Vagina (tissue), 2 donors: ENCODE measurements around the gene TMEM183A. TPM values are rescaled to one million over a fixed set of nuclear protein-coding genes. Genes with fewer than 3 reads are reported as not detected.

Source experiments
- DNase-seq, 2 donors: peaks; one replicate each; pipeline ENCODE4 v3.0.0-alpha.2; 2017; ENCODE audit errors: extremely low spot score in 2 of 2
- H3K27ac ChIP-seq: fragments of 200-600 bp; sonication (generic); one replicate; pipeline ENCODE4 v1.5.1; 2019
- H3K27me3 ChIP-seq: fragments of 200-600 bp; sonication (generic); one replicate; pipeline ENCODE4 v1.5.1; 2019
- H3K36me3 ChIP-seq, 2 donors: fragments of 200-600 bp; sonication (generic); one replicate each; pipeline ENCODE4 v1.5.1; 2017 to 2019
- H3K4me1 ChIP-seq: fragments of 200-600 bp; sonication (generic); one replicate; pipeline ENCODE4 v1.5.1; 2019
- H3K4me3 ChIP-seq, 2 donors: fragments of 200-600 bp; sonication (generic); 1 replicate in 1 of 2; 2 replicates in 1 of 2; pipeline ENCODE4 v1.5.1; 2016 to 2019
- H3K9me3 ChIP-seq: fragments of 200-600 bp; sonication (generic); one replicate; pipeline ENCODE4 v1.5.1; 2019
- CTCF ChIP-seq, 3 experiments: fragments of 450-650 bp in 2 of 3; fragments of 200-600 bp in 1 of 3; sonication (generic) in 1 of 3; IDR thresholded peaks; one replicate each; pipeline ENCODE4 v1.5.1; 2017 to 2019; ENCODE audit warnings: antibody characterized with exemption in 3 of 3, mild to moderate bottlenecking in 2 of 3, moderate library complexity in 2 of 3
- POLR2A ChIP-seq, 2 donors: fragments of 450-650 bp; IDR thresholded peaks; one replicate each; pipeline ENCODE4 v1.6.1; 2017; ENCODE audit warnings: antibody characterized with exemption in 2 of 2, mild to moderate bottlenecking in 2 of 2, moderate library complexity in 2 of 2
- POLR2AphosphoS5 ChIP-seq, 2 donors: sonication (generic); formaldehyde crosslinking; IDR thresholded peaks; one replicate each; pipeline ENCODE4 v1.9.0; 2017; ENCODE audit warnings: antibody characterized with exemption in 2 of 2, mild to moderate bottlenecking in 2 of 2, low read depth in 1 of 2; ENCODE audit not compliant: insufficient read depth in 1 of 2
- intact Hi-C: fragments of 100-400 bp; cut with DNase I; formaldehyde crosslinking; loops from one replicate; pipeline ENCODE4 v1.15.1; 2023
- total RNA-seq: library from RNA; depleted of rRNA; stranded (reverse); fragments of >200 nt; gene quantifications from one replicate; pipeline ENCODE4 v1.2.3, GENCODE V29; 2016

TMEM183A gene
- total RNA-seq, 1 donor from 2014 or later: 73.2 TPM

- Histone ChIP-seq H3K36me3 (no peaks in the 10 kb centered on the region), H3K4me3 (no peak overlapping the region), H3K9me3 (no peaks in the 10 kb centered on the region), H3K27ac (no peak overlapping the region), H3K27me3 (no peaks in the 10 kb centered on the region), H3K4me1 (peaks cover 2% of the 10 kb centered on the region)
- intact Hi-C loops: no loop called here
- no peak for DNase-seq
- TF ChIP-seq POLR2AphosphoS5 (IDR thresholded peaks at IDR 0.05; ENCODE audit: insufficient read depth in 1 of 2, low read depth in 1 of 2): no peak
- no peak for TF ChIP-seq CTCF (IDR thresholded peaks at IDR 0.05)
- TF ChIP-seq POLR2A (IDR thresholded peaks at IDR 0.05): no peak
These were observed 56.1 kb downstream of the TMEM183A start for GRCh38 chr1:203063287-203063686.

- Histone ChIP-seq H3K4me1 (no peaks in the 10 kb centered on the region), H3K4me3 (no peak overlapping the region), H3K36me3 (no peaks in the 10 kb centered on the region), H3K27me3 (no peaks in the 10 kb centered on the region), H3K9me3 (no peaks in the 10 kb centered on the region), H3K27ac (no peak overlapping the region)
- intact Hi-C loops: no loop called here
- TF ChIP-seq POLR2A (IDR thresholded peaks at IDR 0.05) (no peak), CTCF (IDR thresholded peaks at IDR 0.05) (no peak), POLR2AphosphoS5 (IDR thresholded peaks at IDR 0.05; ENCODE audit: insufficient read depth in 1 of 2, low read depth in 1 of 2) (no peak)
- no peak for DNase-seq
These were observed 58.0 kb downstream of the TMEM183A start for GRCh38 chr1:203065191-203065590.

GRCh38 chr1:203065986-203066385 is 58.8 kb downstream of the TMEM183A start:
- Histone ChIP-seq H3K4me1 (no peaks in the 10 kb centered on the region), H3K36me3 (no peaks in the 10 kb centered on the region), H3K27me3 (no peaks in the 10 kb centered on the region), H3K27ac (no peak overlapping the region), H3K4me3 (no peak overlapping the region), H3K9me3 (no peaks in the 10 kb centered on the region)
- intact Hi-C loops: no loop called here
- no peak for DNase-seq
- TF ChIP-seq CTCF (IDR thresholded peaks at IDR 0.05) (no peak), POLR2A (IDR thresholded peaks at IDR 0.05) (no peak), POLR2AphosphoS5 (IDR thresholded peaks at IDR 0.05; ENCODE audit: insufficient read depth in 1 of 2, low read depth in 1 of 2) (no peak)

- no peak for DNase-seq
- Histone ChIP-seq H3K9me3 (no peaks in the 10 kb centered on the region), H3K27ac (no peak overlapping the region), H3K4me1 (no peaks in the 10 kb centered on the region), H3K36me3 (no peaks in the 10 kb centered on the region), H3K4me3 (no peak overlapping the region), H3K27me3 (no peaks in the 10 kb centered on the region)
- TF ChIP-seq POLR2A (IDR thresholded peaks at IDR 0.05) (no peak), POLR2AphosphoS5 (IDR thresholded peaks at IDR 0.05; ENCODE audit: insufficient read depth in 1 of 2, low read depth in 1 of 2) (no peak), CTCF (IDR thresholded peaks at IDR 0.05) (no peak)
- intact Hi-C loops: no loop called here
These were observed 59.8 kb downstream of the TMEM183A start for GRCh38 chr1:203066965-203067364.

- no peak for DNase-seq
- Histone ChIP-seq H3K4me3 (no peak overlapping the region), H3K9me3 (no peaks in the 10 kb centered on the region), H3K36me3 (no peaks in the 10 kb centered on the region), H3K27me3 (no peaks in the 10 kb centered on the region), H3K27ac (no peak overlapping the region), H3K4me1 (no peaks in the 10 kb centered on the region)
- intact Hi-C loops: no loop called here
- TF ChIP-seq POLR2A (IDR thresholded peaks at IDR 0.05) (no peak), CTCF (IDR thresholded peaks at IDR 0.05) (no peak), POLR2AphosphoS5 (IDR thresholded peaks at IDR 0.05; ENCODE audit: insufficient read depth in 1 of 2, low read depth in 1 of 2) (no peak)
These were observed 62.0 kb downstream of the TMEM183A start for GRCh38 chr1:203069030-203069747.
